ENCODE measurements around the gene UBR3.

UBR3 gene

DNA sequence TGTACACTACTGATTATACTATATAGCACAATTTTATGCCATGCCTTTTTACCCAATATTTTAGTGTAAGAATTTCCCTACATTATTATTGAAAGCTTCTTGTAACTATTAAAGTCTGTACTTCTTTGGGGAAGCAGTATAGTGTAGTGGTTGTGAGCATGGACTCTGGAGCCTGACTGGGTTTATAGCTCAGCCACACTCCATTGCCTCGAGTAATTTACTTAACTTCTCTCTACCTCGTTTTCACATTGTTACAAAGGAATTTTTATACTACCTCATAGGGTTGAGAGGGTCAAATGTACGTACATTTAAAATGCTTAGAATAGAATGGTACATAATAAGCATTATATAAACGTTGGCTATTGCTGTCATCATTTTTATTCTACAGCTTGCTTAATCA, 139.2 kb downstream of the UBR3 start:
- no peaks in the 10 kb centered on the region for H3K36me3 ChIP-seq (ENCODE audit: control insufficient read depth, insufficient read depth, low read length)
- no peaks in the 10 kb centered on the region for H3K9me3 ChIP-seq (ENCODE audit: control insufficient read depth, low read length)
- no peaks in the 10 kb centered on the region for H3K4me1 ChIP-seq (ENCODE audit: control insufficient read depth, insufficient read depth, low read length)
- H3K4me3 ChIP-seq (ENCODE audit: insufficient read depth, low read depth, low read length) = no peak overlapping the region
- WGBS, 2 experiments = 88% methylated on average over 3 of the region's 4 CpGs; no CpG with 5 or more reads in 1 of the 2 experiments
- H3K27ac ChIP-seq (ENCODE audit: insufficient read depth, low read depth, low read length, poor library complexity, severe bottlenecking) = no peak overlapping the region
- no peaks in the 10 kb centered on the region for H3K27me3 ChIP-seq (ENCODE audit: control insufficient read depth, insufficient read depth, low read length, poor library complexity, severe bottlenecking)

DNA sequence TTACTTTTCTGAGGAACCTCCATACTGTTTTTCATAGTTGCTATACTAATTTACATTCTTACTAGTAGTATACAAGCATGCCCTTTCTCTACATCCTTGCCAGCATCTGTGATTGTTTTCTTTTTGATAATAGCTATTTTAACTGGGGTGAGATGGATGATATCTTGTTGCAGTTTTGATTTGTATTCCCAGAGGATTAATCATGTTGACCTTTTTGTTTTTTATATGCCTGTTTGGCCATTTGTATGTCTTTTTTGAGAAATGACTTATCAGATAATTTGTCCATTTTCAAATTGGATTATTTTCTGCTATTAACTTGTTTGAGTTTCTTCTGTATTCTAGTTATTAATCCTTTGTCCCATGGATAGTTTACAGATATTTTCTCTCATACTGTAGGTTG, 141.5 kb downstream of the UBR3 start:
- H3K9me3 ChIP-seq (ENCODE audit: control insufficient read depth, low read length) = no peaks in the 10 kb centered on the region
- no peak overlapping the region for H3K27ac ChIP-seq (ENCODE audit: insufficient read depth, low read depth, low read length, poor library complexity, severe bottlenecking)
- H3K36me3 ChIP-seq (ENCODE audit: control insufficient read depth, insufficient read depth, low read length) = no peaks in the 10 kb centered on the region
- H3K27me3 ChIP-seq (ENCODE audit: control insufficient read depth, insufficient read depth, low read length, poor library complexity, severe bottlenecking) = no peaks in the 10 kb centered on the region
- H3K4me1 ChIP-seq (ENCODE audit: control insufficient read depth, insufficient read depth, low read length) = no peaks in the 10 kb centered on the region
- H3K4me3 ChIP-seq (ENCODE audit: insufficient read depth, low read depth, low read length) = no peak overlapping the region

DNA sequence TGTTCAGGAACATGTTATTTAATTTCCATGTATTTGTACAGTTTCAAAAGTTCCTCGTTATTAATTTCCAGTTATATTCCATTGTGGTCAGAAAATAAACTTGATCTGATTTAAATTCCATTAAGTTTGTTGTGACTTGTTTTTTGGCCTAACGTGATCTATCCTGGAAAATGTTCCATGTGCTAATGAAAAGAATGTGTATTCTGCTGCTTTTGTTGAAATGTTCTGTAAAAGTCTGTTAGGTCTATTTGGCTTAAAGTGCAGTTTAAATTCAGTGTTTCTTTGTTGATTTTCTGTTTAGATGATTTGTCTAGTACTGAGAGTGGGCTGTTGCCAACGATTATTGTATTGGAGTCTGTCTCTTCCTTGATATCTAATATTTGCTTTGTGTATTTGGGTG, 148.0 kb downstream of the UBR3 start:
- Histone ChIP-seq H3K36me3 (ENCODE audit: control insufficient read depth, insufficient read depth, low read length) (no peaks in the 10 kb centered on the region), H3K27ac (ENCODE audit: insufficient read depth, low read depth, low read length, poor library complexity, severe bottlenecking) (no peak overlapping the region), H3K27me3 (ENCODE audit: control insufficient read depth, insufficient read depth, low read length, poor library complexity, severe bottlenecking) (no peaks in the 10 kb centered on the region), H3K4me1 (ENCODE audit: control insufficient read depth, insufficient read depth, low read length) (no peaks in the 10 kb centered on the region), H3K9me3 (ENCODE audit: control insufficient read depth, low read length) (peaks cover 4% of the 10 kb centered on the region), H3K4me3 (ENCODE audit: insufficient read depth, low read depth, low read length) (no peak overlapping the region)
- 93 to 95% methylated on average over 2 to 3 of the region's 3 CpGs for WGBS, 2 experiments

GRCh38 chr2:169976335-169976851, 149.1 kb downstream of the UBR3 start:
- no peak overlapping the region for H3K27ac ChIP-seq (ENCODE audit: insufficient read depth, low read depth, low read length, poor library complexity, severe bottlenecking)
- H3K36me3 ChIP-seq (ENCODE audit: control insufficient read depth, insufficient read depth, low read length) = no peaks in the 10 kb centered on the region
- H3K27me3 ChIP-seq (ENCODE audit: control insufficient read depth, insufficient read depth, low read length, poor library complexity, severe bottlenecking) = no peaks in the 10 kb centered on the region
- H3K4me3 ChIP-seq (ENCODE audit: insufficient read depth, low read depth, low read length) = no peak overlapping the region
- H3K9me3 ChIP-seq (ENCODE audit: control insufficient read depth, low read length) = peaks cover 4% of the 10 kb centered on the region
- H3K4me1 ChIP-seq (ENCODE audit: control insufficient read depth, insufficient read depth, low read length) = no peaks in the 10 kb centered on the region

DNA sequence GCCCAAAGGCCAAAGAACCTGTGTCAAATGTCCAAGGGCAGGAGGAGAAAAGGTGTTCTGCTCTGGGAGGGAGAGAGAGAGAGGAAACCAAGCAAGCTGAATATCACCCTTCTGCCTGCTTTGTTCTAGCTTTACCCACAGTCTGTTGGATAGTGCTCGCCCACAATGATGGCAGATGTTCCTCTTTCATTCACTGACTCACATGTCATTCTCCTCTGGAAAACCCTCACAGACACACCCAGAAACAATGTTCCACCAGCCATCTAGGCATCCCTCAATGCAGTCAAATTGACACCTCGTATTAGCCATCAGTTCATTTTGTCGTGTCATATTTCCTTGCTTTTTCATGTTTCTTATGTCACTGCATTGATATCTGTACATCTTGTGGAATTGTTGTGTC, 150.3 kb downstream of the UBR3 start:
- Histone ChIP-seq H3K36me3 (ENCODE audit: control insufficient read depth, insufficient read depth, low read length) (no peaks in the 10 kb centered on the region), H3K27ac (ENCODE audit: insufficient read depth, low read depth, low read length, poor library complexity, severe bottlenecking) (no peak overlapping the region), H3K4me1 (ENCODE audit: control insufficient read depth, insufficient read depth, low read length) (no peaks in the 10 kb centered on the region), H3K27me3 (ENCODE audit: control insufficient read depth, insufficient read depth, low read length, poor library complexity, severe bottlenecking) (no peaks in the 10 kb centered on the region), H3K9me3 (ENCODE audit: control insufficient read depth, low read length) (peaks cover 4% of the 10 kb centered on the region), H3K4me3 (ENCODE audit: insufficient read depth, low read depth, low read length) (no peak overlapping the region)
- WGBS, 2 experiments = 89 to 96% methylated on average over 3 of the region's 3 CpGs

DNA sequence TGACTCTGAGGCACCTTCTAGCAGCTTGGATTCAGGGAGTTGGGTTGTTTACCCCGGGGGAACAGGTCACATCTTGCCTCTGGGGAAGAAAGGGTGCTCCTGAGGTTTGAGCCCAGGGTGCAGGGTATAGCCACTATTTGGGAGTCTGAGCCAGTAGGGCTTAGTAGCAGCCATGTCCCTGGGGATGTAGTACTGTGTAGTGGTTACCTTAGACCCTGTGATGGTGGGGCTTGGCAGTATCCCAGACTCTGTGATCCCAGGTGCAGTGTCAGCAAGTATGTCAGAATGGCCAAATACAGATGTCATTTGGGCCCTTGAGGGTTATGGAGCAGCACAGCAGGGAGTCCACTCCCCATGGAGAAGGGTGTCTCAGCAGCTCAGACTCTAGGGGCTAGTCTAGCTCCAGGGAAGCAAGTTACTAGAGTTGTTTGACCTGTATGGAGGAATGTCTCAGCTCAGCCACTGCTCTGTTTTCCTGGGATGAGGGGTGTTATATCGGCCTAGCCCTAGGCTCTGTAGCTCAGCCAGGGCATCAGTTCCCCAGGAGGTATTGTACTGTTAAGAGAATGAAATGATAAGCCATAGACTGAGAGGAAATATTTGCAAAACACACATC, 151.3 kb downstream of the UBR3 start:
- H3K9me3 ChIP-seq (ENCODE audit: control insufficient read depth, low read length) = peaks cover 4% of the 10 kb centered on the region
- H3K27ac ChIP-seq (ENCODE audit: insufficient read depth, low read depth, low read length, poor library complexity, severe bottlenecking) = no peak overlapping the region
- no peaks in the 10 kb centered on the region for H3K36me3 ChIP-seq (ENCODE audit: control insufficient read depth, insufficient read depth, low read length)
- H3K4me1 ChIP-seq (ENCODE audit: control insufficient read depth, insufficient read depth, low read length) = no peaks in the 10 kb centered on the region
- H3K4me3 ChIP-seq (ENCODE audit: insufficient read depth, low read depth, low read length) = no peak overlapping the region
- WGBS, 2 experiments = 95 to 100% methylated on average over 2 of the region's 2 CpGs
- H3K27me3 ChIP-seq (ENCODE audit: control insufficient read depth, insufficient read depth, low read length, poor library complexity, severe bottlenecking) = no peaks in the 10 kb centered on the region

DNA sequence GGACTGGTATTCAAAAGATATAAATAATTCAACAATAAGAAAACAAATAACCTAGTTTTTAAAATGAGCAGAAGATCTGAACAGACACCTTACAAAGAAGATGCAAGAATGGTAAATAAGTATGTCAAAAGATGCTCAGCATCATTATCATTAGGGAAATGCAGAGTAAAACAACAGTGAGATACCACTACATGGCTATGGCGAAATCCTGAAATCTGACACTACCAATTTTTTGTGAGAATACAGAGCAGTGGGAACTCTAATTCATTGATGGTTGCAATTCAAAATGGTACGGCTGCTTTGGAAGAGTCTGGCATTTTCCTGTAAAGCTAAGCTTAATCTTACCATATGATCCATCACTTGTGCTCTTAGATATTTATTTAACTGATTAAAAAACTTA, 151.8 kb downstream of the UBR3 start:
- Histone ChIP-seq H3K36me3 (ENCODE audit: control insufficient read depth, insufficient read depth, low read length) (no peaks in the 10 kb centered on the region), H3K4me3 (ENCODE audit: insufficient read depth, low read depth, low read length) (no peak overlapping the region), H3K4me1 (ENCODE audit: control insufficient read depth, insufficient read depth, low read length) (no peaks in the 10 kb centered on the region), H3K27me3 (ENCODE audit: control insufficient read depth, insufficient read depth, low read length, poor library complexity, severe bottlenecking) (no peaks in the 10 kb centered on the region), H3K9me3 (ENCODE audit: control insufficient read depth, low read length) (peaks cover 4% of the 10 kb centered on the region), H3K27ac (ENCODE audit: insufficient read depth, low read depth, low read length, poor library complexity, severe bottlenecking) (no peak overlapping the region)
- WGBS, 2 experiments = 68 to 69% methylated on average over 2 of the region's 2 CpGs

GRCh38 chr2:169980001-169980400, 152.7 kb downstream of the UBR3 start:
- H3K36me3 ChIP-seq (ENCODE audit: control insufficient read depth, insufficient read depth, low read length) = no peaks in the 10 kb centered on the region
- no peaks in the 10 kb centered on the region for H3K4me1 ChIP-seq (ENCODE audit: control insufficient read depth, insufficient read depth, low read length)
- no peaks in the 10 kb centered on the region for H3K27me3 ChIP-seq (ENCODE audit: control insufficient read depth, insufficient read depth, low read length, poor library complexity, severe bottlenecking)
- H3K9me3 ChIP-seq (ENCODE audit: control insufficient read depth, low read length) = peaks cover 4% of the 10 kb centered on the region
- no peak overlapping the region for H3K4me3 ChIP-seq (ENCODE audit: insufficient read depth, low read depth, low read length)
- no peak overlapping the region for H3K27ac ChIP-seq (ENCODE audit: insufficient read depth, low read depth, low read length, poor library complexity, severe bottlenecking)
- 87 to 98% methylated on average over 4 of the region's 4 CpGs for WGBS, 2 experiments

DNA sequence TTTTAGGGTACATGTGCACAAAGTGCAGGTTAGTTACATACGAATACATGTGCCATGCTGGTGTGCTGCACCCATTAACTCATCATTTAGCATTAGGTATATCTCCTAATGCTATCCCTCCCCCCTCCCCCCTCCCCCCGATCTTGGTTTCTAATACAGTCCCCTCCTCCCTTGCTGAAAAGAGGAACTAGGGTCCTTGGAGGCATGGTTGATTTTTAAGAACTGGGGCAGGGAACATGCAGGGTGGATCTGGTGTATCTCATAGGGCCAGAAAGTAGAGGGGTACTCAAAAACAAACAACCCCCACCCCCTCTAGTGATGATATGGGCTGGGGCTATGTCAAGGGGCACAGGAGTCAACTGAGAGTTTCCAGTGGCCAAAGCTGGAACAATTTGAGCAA, 153.4 kb downstream of the UBR3 start:
- Histone ChIP-seq H3K27ac (ENCODE audit: insufficient read depth, low read depth, low read length, poor library complexity, severe bottlenecking) (no peak overlapping the region), H3K36me3 (ENCODE audit: control insufficient read depth, insufficient read depth, low read length) (no peaks in the 10 kb centered on the region), H3K27me3 (ENCODE audit: control insufficient read depth, insufficient read depth, low read length, poor library complexity, severe bottlenecking) (no peaks in the 10 kb centered on the region), H3K9me3 (ENCODE audit: control insufficient read depth, low read length) (peaks cover 4% of the 10 kb centered on the region), H3K4me1 (ENCODE audit: control insufficient read depth, insufficient read depth, low read length) (no peaks in the 10 kb centered on the region), H3K4me3 (ENCODE audit: insufficient read depth, low read depth, low read length) (no peak overlapping the region)
- WGBS, 2 experiments = 91 to 100% methylated on average over 1 of the region's 2 CpGs

- H3K27ac ChIP-seq (ENCODE audit: insufficient read depth, low read depth, low read length, poor library complexity, severe bottlenecking) = no peak overlapping the region
- no peaks in the 10 kb centered on the region for H3K9me3 ChIP-seq (ENCODE audit: control insufficient read depth, low read length)
- no peaks in the 10 kb centered on the region for H3K4me1 ChIP-seq (ENCODE audit: control insufficient read depth, insufficient read depth, low read length)
- no peaks in the 10 kb centered on the region for H3K36me3 ChIP-seq (ENCODE audit: control insufficient read depth, insufficient read depth, low read length)
- WGBS, 2 experiments = 0% methylated on average over 1 of the region's 1 CpG
- no peak overlapping the region for H3K4me3 ChIP-seq (ENCODE audit: insufficient read depth, low read depth, low read length)
- no peaks in the 10 kb centered on the region for H3K27me3 ChIP-seq (ENCODE audit: control insufficient read depth, insufficient read depth, low read length, poor library complexity, severe bottlenecking)
These were observed 155.7 kb downstream of the UBR3 start for GRCh38 chr2:169982929-169983328.

DNA sequence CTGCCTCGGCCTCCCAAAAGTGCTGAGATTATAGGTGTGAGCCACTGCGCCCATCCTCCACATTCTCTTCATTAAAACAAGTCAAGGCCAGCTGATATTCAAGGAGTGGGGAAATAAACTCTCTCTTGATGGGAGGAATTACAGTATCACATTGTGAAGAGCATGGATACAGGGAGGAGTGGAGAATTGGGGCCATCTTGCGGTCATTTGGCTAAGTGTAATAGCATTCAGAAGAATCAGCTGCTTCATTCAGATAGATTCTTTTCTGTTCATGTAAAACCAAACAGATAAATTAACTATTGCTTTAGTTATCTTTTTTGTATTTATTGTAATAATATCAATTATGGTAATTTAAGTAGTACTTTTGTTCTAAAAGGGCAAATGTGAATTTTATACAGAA, 156.3 kb downstream of the UBR3 start:
- Histone ChIP-seq H3K27me3 (ENCODE audit: control insufficient read depth, insufficient read depth, low read length, poor library complexity, severe bottlenecking) (no peaks in the 10 kb centered on the region), H3K36me3 (ENCODE audit: control insufficient read depth, insufficient read depth, low read length) (no peaks in the 10 kb centered on the region), H3K27ac (ENCODE audit: insufficient read depth, low read depth, low read length, poor library complexity, severe bottlenecking) (no peak overlapping the region), H3K4me3 (ENCODE audit: insufficient read depth, low read depth, low read length) (no peak overlapping the region), H3K9me3 (ENCODE audit: control insufficient read depth, low read length) (no peaks in the 10 kb centered on the region), H3K4me1 (ENCODE audit: control insufficient read depth, insufficient read depth, low read length) (no peaks in the 10 kb centered on the region)
- WGBS, 2 experiments = 94 to 95% methylated on average over 3 of the region's 3 CpGs

Measured in ectodermal cell (in vitro differentiated cells).